ENCODE measurements around the gene GNAI3.

Gene GNAI3

GRCh38 chr1:109565241-109565640 lies 16.8 kb downstream of the GNAI3 start:
- no peak for TF ChIP-seq Cebpa-rat (IDR thresholded peaks at IDR 0.05)
- Histone ChIP-seq H3K36me3 (no peaks in the 10 kb centered on the region), H3K9me3 (no peaks in the 10 kb centered on the region), H3K27me3 (no peaks in the 10 kb centered on the region), H3K4me2 (no peak overlapping the region), H3K9ac (no peak overlapping the region), H3K4me3 (no peak overlapping the region), H3K27ac (no peak overlapping the region), H3K4me1 (peaks cover 34% of the 10 kb centered on the region), H4K20me1 (peaks cover 98% of the 10 kb centered on the region)

- no peaks in the 10 kb centered on the region for H3K36me3 ChIP-seq
- no peak overlapping the region for H3K9ac ChIP-seq
- H3K4me2 ChIP-seq, result no peak overlapping the region
- peaks cover 98% of the 10 kb centered on the region for H4K20me1 ChIP-seq
- H3K27ac ChIP-seq, result no peak overlapping the region
- H3K9me3 ChIP-seq, result no peaks in the 10 kb centered on the region
- no peak for TF ChIP-seq Cebpa-rat (IDR thresholded peaks at IDR 0.05)
- no peaks in the 10 kb centered on the region for H3K27me3 ChIP-seq
- peaks cover 31% of the 10 kb centered on the region for H3K4me1 ChIP-seq
- H3K4me3 ChIP-seq, result no peak overlapping the region
Observed at GRCh38 chr1:109566982-109567381, 18.6 kb downstream of the GNAI3 start.

- Histone ChIP-seq H3K4me1 (peaks cover 20% of the 10 kb centered on the region), H3K27ac (no peak overlapping the region), H3K9me3 (no peaks in the 10 kb centered on the region), H3K27me3 (no peaks in the 10 kb centered on the region), H3K36me3 (no peaks in the 10 kb centered on the region), H3K4me2 (no peak overlapping the region; the same call in 1 of the 2 replicates), H3K4me3 (no peak overlapping the region), H3K9ac (no peak overlapping the region), H4K20me1 (peaks cover 98% of the 10 kb centered on the region)
- TF ChIP-seq Cebpa-rat (IDR thresholded peaks at IDR 0.05), result no peak
Observed at GRCh38 chr1:109567877-109568672, 19.7 kb downstream of the GNAI3 start.

- Histone ChIP-seq H4K20me1 (peaks cover 98% of the 10 kb centered on the region), H3K4me3 (no peak overlapping the region)
Observed at GRCh38 chr1:109569323-109569722, 20.9 kb downstream of the GNAI3 start.

DNA sequence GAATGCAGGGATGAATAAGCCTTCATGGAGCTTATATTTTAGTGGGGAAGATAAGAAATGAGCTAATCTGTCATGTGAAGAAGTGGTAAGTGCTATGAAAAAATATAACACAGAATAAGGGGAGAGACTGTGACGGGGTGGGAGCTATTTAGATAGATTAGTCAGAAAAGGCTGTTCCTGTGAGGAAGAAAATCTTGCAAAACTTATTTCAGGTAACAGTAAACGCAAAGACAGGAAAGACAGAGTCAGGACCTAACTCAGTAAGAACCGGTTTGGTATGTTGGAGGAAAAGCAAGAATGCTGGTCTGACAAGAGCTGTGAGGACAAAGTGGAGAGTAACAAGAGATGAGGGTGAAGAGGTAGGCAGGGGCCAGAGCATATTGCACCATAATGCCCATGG lies 22.0 kb downstream of the GNAI3 start:
- no peak overlapping the region for H3K27ac ChIP-seq
- no peaks in the 10 kb centered on the region for H3K9me3 ChIP-seq
- H3K9ac ChIP-seq, result no peak overlapping the region
- peaks cover 13% of the 10 kb centered on the region for H3K4me1 ChIP-seq
- no peaks in the 10 kb centered on the region for H3K27me3 ChIP-seq
- TF ChIP-seq Cebpa-rat (IDR thresholded peaks at IDR 0.05), result no peak
- peaks cover 17% of the 10 kb centered on the region for H3K36me3 ChIP-seq
- peaks cover 96% of the 10 kb centered on the region for H4K20me1 ChIP-seq
- H3K4me3 ChIP-seq, result no peak overlapping the region
- no peak overlapping the region for H3K4me2 ChIP-seq

More at GRCh38 chr1:109569323-109569722, 20.9 kb downstream of the GNAI3 start:
- Histone ChIP-seq H3K9ac (no peak overlapping the region), H3K4me1 (peaks cover 13% of the 10 kb centered on the region), H3K27ac (no peak overlapping the region), H3K4me2 (no peak overlapping the region), H3K36me3 (peaks cover 6% of the 10 kb centered on the region; the same call in 1 of the 2 replicates), H3K9me3 (no peaks in the 10 kb centered on the region), H3K27me3 (no peaks in the 10 kb centered on the region)
- TF ChIP-seq Cebpa-rat (IDR thresholded peaks at IDR 0.05), result no peak

- no peak for TF ChIP-seq Cebpa-rat (IDR thresholded peaks at IDR 0.05)
- no peaks in the 10 kb centered on the region for H3K9me3 ChIP-seq
- H3K27ac ChIP-seq, result no peak overlapping the region
- no peak overlapping the region for H3K4me2 ChIP-seq
- no peaks in the 10 kb centered on the region for H3K27me3 ChIP-seq
- peaks cover 65% of the 10 kb centered on the region for H4K20me1 ChIP-seq
- no peak overlapping the region for H3K9ac ChIP-seq
- peaks cover 49% of the 10 kb centered on the region for H3K36me3 ChIP-seq
- H3K4me1 ChIP-seq, result peaks cover 2% of the 10 kb centered on the region
- H3K4me3 ChIP-seq, result no peak overlapping the region
Observed at GRCh38 chr1:109573785-109574184, 25.4 kb downstream of the GNAI3 start.

- no peak overlapping the region for H3K4me3 ChIP-seq
- peaks cover 23% of the 10 kb centered on the region for H4K20me1 ChIP-seq
- no peak for TF ChIP-seq Cebpa-rat (IDR thresholded peaks at IDR 0.05)
- peaks cover 94% of the 10 kb centered on the region for H3K36me3 ChIP-seq
- H3K9me3 ChIP-seq, result no peaks in the 10 kb centered on the region
- no peak overlapping the region for H3K9ac ChIP-seq
- no peak overlapping the region for H3K4me2 ChIP-seq
- no peaks in the 10 kb centered on the region for H3K4me1 ChIP-seq
- no peak overlapping the region for H3K27ac ChIP-seq
- H3K27me3 ChIP-seq, result no peaks in the 10 kb centered on the region
Observed at GRCh38 chr1:109578947-109579443, 30.6 kb downstream of the GNAI3 start.

- no peak overlapping the region for H3K27ac ChIP-seq
- peaks cover 18% of the 10 kb centered on the region for H4K20me1 ChIP-seq
- H3K4me1 ChIP-seq, result no peaks in the 10 kb centered on the region
- H3K9me3 ChIP-seq, result no peaks in the 10 kb centered on the region
- no peak overlapping the region for H3K4me2 ChIP-seq
- no peak overlapping the region for H3K4me3 ChIP-seq
- TF ChIP-seq Cebpa-rat (IDR thresholded peaks at IDR 0.05), result no peak
- no peaks in the 10 kb centered on the region for H3K27me3 ChIP-seq
- H3K36me3 ChIP-seq, result peaks cover 94% of the 10 kb centered on the region
- H3K9ac ChIP-seq, result no peak overlapping the region
Observed at GRCh38 chr1:109579491-109579890, 31.1 kb downstream of the GNAI3 start.

- H3K4me1 ChIP-seq, result no peaks in the 10 kb centered on the region
- H3K9ac ChIP-seq, result no peak overlapping the region
- H3K27ac ChIP-seq, result no peak overlapping the region
- peaks cover 11% of the 10 kb centered on the region; the same call in 1 of the 2 replicates for H4K20me1 ChIP-seq
- no peak overlapping the region for H3K4me3 ChIP-seq
- no peak for TF ChIP-seq Cebpa-rat (IDR thresholded peaks at IDR 0.05)
- H3K36me3 ChIP-seq, result peaks cover 94% of the 10 kb centered on the region
- H3K9me3 ChIP-seq, result no peaks in the 10 kb centered on the region
- H3K4me2 ChIP-seq, result no peak overlapping the region
- H3K27me3 ChIP-seq, result no peaks in the 10 kb centered on the region
Observed at GRCh38 chr1:109582021-109582420, 33.6 kb downstream of the GNAI3 start.

DNA sequence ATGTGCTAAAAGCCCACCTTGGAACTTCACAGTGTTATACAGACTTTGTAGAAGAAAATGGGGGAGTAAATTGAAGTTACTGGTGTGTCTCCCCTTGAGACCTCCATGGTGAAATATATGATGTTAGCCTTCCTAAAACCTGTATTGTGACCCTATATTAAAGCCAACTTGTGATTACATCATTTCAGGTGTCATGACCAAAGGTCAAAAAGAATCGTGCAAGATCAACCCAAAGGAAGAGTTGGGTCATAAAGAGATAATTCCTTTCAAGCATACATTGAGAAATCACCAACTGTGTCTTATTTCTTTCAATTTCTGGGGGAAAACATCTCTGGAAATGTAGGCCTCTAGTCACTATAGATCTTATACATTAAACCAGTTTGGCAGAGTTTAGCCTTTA lies 36.4 kb downstream of the GNAI3 start:
- Histone ChIP-seq H3K36me3 (peaks cover 94% of the 10 kb centered on the region), H4K20me1 (no peaks in the 10 kb centered on the region), H3K4me1 (no peaks in the 10 kb centered on the region), H3K9ac (no peak overlapping the region), H3K4me3 (no peak overlapping the region), H3K27ac (no peak overlapping the region), H3K27me3 (no peaks in the 10 kb centered on the region), H3K9me3 (no peaks in the 10 kb centered on the region), H3K4me2 (no peak overlapping the region)
- TF ChIP-seq Cebpa-rat (IDR thresholded peaks at IDR 0.05), result no peak
